HepG2 (cell line): ENCODE data around the gene KANK4. TPM values are rescaled to one million over a fixed set of nuclear protein-coding genes. Genes with fewer than 3 reads are reported as not detected.

Experiments used
- BCL3 ChIP-seq: sonication (generic); formaldehyde crosslinking; IDR thresholded peaks from 2 replicates; pipeline ENCODE4 v1.5.1; 2020; ENCODE audit warnings: mild to moderate bottlenecking, missing genetic modification reagents, moderate library complexity
- EHMT2 ChIP-seq: fragments of 200-600 bp; sonication (generic); IDR thresholded peaks from 2 replicates; pipeline ENCODE4 v1.7.0; 2017; ENCODE audit warnings: antibody characterized with exemption, low read depth, low read length, borderline replicate concordance
- FOXJ3 ChIP-seq: sonication (generic); formaldehyde crosslinking; IDR thresholded peaks from 2 replicates; pipeline ENCODE4 v1.4.0; 2020; ENCODE audit warnings: missing genetic modification reagents, mild to moderate bottlenecking, borderline replicate concordance
- HNRNPH1 ChIP-seq: fragments of 200-400 bp; formaldehyde crosslinking; optimal IDR thresholded peaks from 2 replicates; pipeline ENCODE3; 2017; ENCODE audit warnings: mild to moderate bottlenecking, low read depth, low read length
- IKZF1 ChIP-seq: fragments of 450-650 bp; IDR thresholded peaks from 2 replicates; pipeline ENCODE4 v1.7.1; 2016
- KDM4B ChIP-seq: sonication (generic); formaldehyde crosslinking; IDR thresholded peaks from 2 replicates; pipeline ENCODE4 v1.4.0; 2020; ENCODE audit warnings: missing genetic modification reagents
- KLF6 ChIP-seq: IDR thresholded peaks from 2 replicates; pipeline ENCODE4 v1.8.0; 2016; ENCODE audit warnings: missing biosample characterization, missing genetic modification reagents
- MBNL3 ChIP-seq: fragments of 250-450 bp; sonication (Bioruptor Pico); conservative IDR thresholded peaks from 2 replicates; pipeline ENCODE4 v1.8.0; 2022; ENCODE audit warnings: mild to moderate bottlenecking, inconsistent platforms
- MEIS2 ChIP-seq: sonication (generic); formaldehyde crosslinking; IDR thresholded peaks from 2 replicates; pipeline ENCODE4 v1.9.0; 2021; ENCODE audit warnings: mild to moderate bottlenecking, missing genetic modification reagents
- NFE2L1 ChIP-seq: sonication (generic); formaldehyde crosslinking; IDR thresholded peaks from 2 replicates; pipeline ENCODE4 v1.4.0; 2020; ENCODE audit warnings: missing genetic modification reagents, mild to moderate bottlenecking, borderline replicate concordance
- NFIC ChIP-seq: IDR thresholded peaks from 2 replicates; pipeline ENCODE4 v1.6.1; 2012; ENCODE audit warnings: mild to moderate bottlenecking, low read length, inconsistent platforms
- PATZ1 ChIP-seq: sonication (generic); formaldehyde crosslinking; IDR thresholded peaks from 2 replicates; pipeline ENCODE4 v1.4.0; 2020; ENCODE audit warnings: missing genetic modification reagents
- POLR2A ChIP-seq, 2 experiments: IDR thresholded peaks; 2 replicates each; pipeline ENCODE4 v1.6.1; 2011; ENCODE audit warnings: low read depth in 2 of 2, low read length in 2 of 2, mild to moderate bottlenecking in 1 of 2, moderate library complexity in 1 of 2; ENCODE audit not compliant: insufficient read depth in 1 of 2
- RFXANK ChIP-seq: IDR thresholded peaks from 2 replicates; pipeline ENCODE4 v1.6.1; 2016
- SOX5 ChIP-seq: IDR thresholded peaks from 2 replicates; pipeline ENCODE4 v1.6.1; 2016; ENCODE audit warnings: borderline replicate concordance
- STAG1 ChIP-seq: sonication (generic); formaldehyde crosslinking; IDR thresholded peaks from 2 replicates; pipeline ENCODE4 v1.4.0; 2020; ENCODE audit warnings: missing genetic modification reagents
- TP53 ChIP-seq: sonication (generic); formaldehyde crosslinking; conservative IDR thresholded peaks from 2 replicates; pipeline ENCODE4 v1.4.0; 2020; ENCODE audit warnings: missing genetic modification reagents
- ZFYVE20 ChIP-seq: sonication (generic); formaldehyde crosslinking; IDR thresholded peaks from 2 replicates; pipeline ENCODE4 v1.8.0; 2023; ENCODE audit warnings: low read depth, mild to moderate bottlenecking, moderate library complexity, missing genetic modification reagents, borderline replicate concordance
- ZHX1 ChIP-seq: sonication (generic); formaldehyde crosslinking; IDR thresholded peaks from 2 replicates; pipeline ENCODE4 v1.8.1; 2022; ENCODE audit warnings: low read depth, mild to moderate bottlenecking, missing genetic modification reagents
- ZKSCAN1 ChIP-seq: fragments of 150-350 bp; IDR thresholded peaks from 2 replicates; pipeline ENCODE4 v1.6.1; 2014; ENCODE audit warnings: low read length
- ZNF207 ChIP-seq: fragments of 450-650 bp; IDR thresholded peaks from 2 replicates; pipeline ENCODE4 v1.6.1; 2016; ENCODE audit warnings: antibody characterized with exemption, borderline replicate concordance
- ZNF317 ChIP-seq: sonication (generic); formaldehyde crosslinking; IDR thresholded peaks from 2 replicates; pipeline ENCODE4 v1.5.0; 2020; ENCODE audit warnings: mild to moderate bottlenecking, missing genetic modification reagents
- ZNF33A ChIP-seq: sonication (generic); formaldehyde crosslinking; IDR thresholded peaks from 2 replicates; pipeline ENCODE4 v1.5.1; 2020; ENCODE audit warnings: missing genetic modification reagents, mild to moderate bottlenecking, moderate library complexity, borderline replicate concordance
- ZNF547 ChIP-seq: sonication (generic); formaldehyde crosslinking; IDR thresholded peaks from 2 replicates; pipeline ENCODE4 v1.5.1; 2020; ENCODE audit warnings: mild to moderate bottlenecking, missing genetic modification reagents
- ZNF782 ChIP-seq: sonication (generic); formaldehyde crosslinking; IDR thresholded peaks from 2 replicates; pipeline ENCODE4 v1.4.0; 2020; ENCODE audit warnings: missing genetic modification reagents, mild to moderate bottlenecking, borderline replicate concordance
- ZNF878 ChIP-seq: sonication (generic); formaldehyde crosslinking; IDR thresholded peaks from 2 replicates; pipeline ENCODE4 v1.8.1; 2023; ENCODE audit warnings: mild to moderate bottlenecking, missing genetic modification reagents, moderate library complexity
- ZSCAN30 ChIP-seq: sonication (generic); formaldehyde crosslinking; IDR thresholded peaks from 2 replicates; pipeline ENCODE4 v1.5.0; 2020; ENCODE audit warnings: mild to moderate bottlenecking, missing genetic modification reagents
- polyA plus RNA-seq, 8 experiments: library from polyadenylated mRNA; depleted of rRNA in 3 of 8; stranded (reverse) in 7 of 8; unstranded in 1 of 8; fragments of >200 nt; fragmentation: Illumina TruSeq in 4 of 8; extraction: Trizol in 4 of 8; gene quantifications; 2 replicates each; pipeline versions ENCODE4 v1.2.1 to v1.2.3, GENCODE V29; 2011 to 2016; ENCODE audit warnings: low read depth in 4 of 8, missing spikeins in 1 of 8, mixed read lengths in 1 of 8; ENCODE audit not compliant: insufficient read depth in 1 of 8
- total RNA-seq, 5 experiments: library from RNA; depleted of rRNA; stranded (reverse); fragments of >200 nt; fragmentation: Illumina TruSeq; extraction: Trizol; gene quantifications; 2 replicates each; pipeline ENCODE4 v1.2.3, GENCODE V29; 2016; ENCODE audit warnings: low read depth in 1 of 5

KANK4 gene
- total and polyA plus RNA-seq, 2 of the 13 experiments (the other 11 are each of a cell fraction or from before 2014, with no cell fraction given), result 16.1 to 25.7 TPM

GRCh38 chr1:62241371-62242131 lies 77.7 kb downstream of the KANK4 start (continued):
- TF ChIP-seq ZNF33A (CRISPR knock-in tag), result no peak
- TF ChIP-seq ZNF547 (CRISPR knock-in tag), result no peak
- TF ChIP-seq ZNF207, result no peak
- TF ChIP-seq NFIC, result peak; percentile 76
- no peak for TF ChIP-seq TP53 (CRISPR knock-in tag)
- TF ChIP-seq EHMT2, result no peak
- no peak for TF ChIP-seq IKZF1
- peak; percentile 27 for TF ChIP-seq STAG1
- no peak for TF ChIP-seq POLR2A (IDR thresholded peaks at IDR 0.05; ENCODE audit: insufficient read depth in 1 of 2, low read depth in 2 of 2, low read length in 2 of 2)
- peak; percentile 90 for TF ChIP-seq MEIS2 (CRISPR knock-in tag)
- TF ChIP-seq SOX5, result peak; percentile 72; the same call in 1 of the 2 replicates
- no peak for TF ChIP-seq HNRNPH1
- TF ChIP-seq FOXJ3 (CRISPR knock-in tag), result peak; percentile 73; the same call in 1 of the 2 replicates
- TF ChIP-seq ZNF317, result peak; percentile 86
- TF ChIP-seq ZFYVE20 (CRISPR knock-in tag), result no peak
- TF ChIP-seq PATZ1 (CRISPR knock-in tag), result peak; percentile 76
- TF ChIP-seq ZNF878, result no peak
- 0 out of 2 replicates have a peak, but pooled peaks have one; percentile 47 for TF ChIP-seq BCL3
- TF ChIP-seq ZKSCAN1, result no peak
- TF ChIP-seq MBNL3, result no peak
- TF ChIP-seq RFXANK, result no peak
- TF ChIP-seq ZHX1, result 0 out of 2 replicates have a peak, but pooled peaks have one; percentile 46
- TF ChIP-seq KLF6 (CRISPR knock-in tag), result no peak
- TF ChIP-seq NFE2L1, result no peak
- peak; percentile 64; the same call in 1 of the 2 replicates for TF ChIP-seq ZNF782 (CRISPR knock-in tag)
- TF ChIP-seq ZSCAN30 (CRISPR knock-in tag), result no peak
- TF ChIP-seq KDM4B (CRISPR knock-in tag), result no peak
